ENCODE data around the gene CTSW. TPM values are rescaled to one million over a fixed set of nuclear protein-coding genes. Genes with fewer than 3 reads are reported as not detected.

CTSW gene
- total RNA-seq, 2 donors from 2014 or later, result 0.33 to 0.78 TPM

- peak; percentile 11 for ATAC-seq
- Histone ChIP-seq H3K4me3 (no peak overlapping the region), H3K27me3 (no peaks in the 10 kb centered on the region), H3K4me1 (peaks cover 46% of the 10 kb centered on the region), H3K36me3 (replicated peaks in 1 of 2; ENCODE audit: insufficient read depth in 1 of 2, low read depth in 2 of 2) (no peaks in the 10 kb centered on the region), H3K9me3 (no peaks in the 10 kb centered on the region), H3K27ac (peak overlapping the region; percentile 25 to 62 (median 48))
- peak; percentile 57 to 75 (median 65) for DNase-seq
- 18 to 37% methylated on average over 2 to 13 of the region's 13 CpGs for WGBS, 2 donors
- intact Hi-C loops (cut with DNase I), result no loop called here
- peak in 2 of 3 donors; percentile 12 to 23 for TF ChIP-seq POLR2A (IDR thresholded peaks at IDR 0.05)
- TF ChIP-seq, protein P1, sequence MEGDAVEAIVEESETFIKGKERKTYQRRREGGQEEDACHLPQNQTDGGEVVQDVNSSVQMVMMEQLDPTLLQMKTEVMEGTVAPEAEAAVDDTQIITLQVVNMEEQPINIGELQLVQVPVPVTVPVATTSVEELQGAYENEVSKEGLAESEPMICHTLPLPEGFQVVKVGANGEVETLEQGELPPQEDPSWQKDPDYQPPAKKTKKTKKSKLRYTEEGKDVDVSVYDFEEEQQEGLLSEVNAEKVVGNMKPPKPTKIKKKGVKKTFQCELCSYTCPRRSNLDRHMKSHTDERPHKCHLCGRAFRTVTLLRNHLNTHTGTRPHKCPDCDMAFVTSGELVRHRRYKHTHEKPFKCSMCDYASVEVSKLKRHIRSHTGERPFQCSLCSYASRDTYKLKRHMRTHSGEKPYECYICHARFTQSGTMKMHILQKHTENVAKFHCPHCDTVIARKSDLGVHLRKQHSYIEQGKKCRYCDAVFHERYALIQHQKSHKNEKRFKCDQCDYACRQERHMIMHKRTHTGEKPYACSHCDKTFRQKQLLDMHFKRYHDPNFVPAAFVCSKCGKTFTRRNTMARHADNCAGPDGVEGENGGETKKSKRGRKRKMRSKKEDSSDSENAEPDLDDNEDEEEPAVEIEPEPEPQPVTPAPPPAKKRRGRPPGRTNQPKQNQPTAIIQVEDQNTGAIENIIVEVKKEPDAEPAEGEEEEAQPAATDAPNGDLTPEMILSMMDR (IDR thresholded peaks at IDR 0.05), result no peak
Observed at GRCh38 chr11:65915821-65916251, 36.2 kb downstream of the CTSW start.

- intact Hi-C loops (cut with DNase I), result no loop called here
- Histone ChIP-seq H3K27ac (peak overlapping the region in 3 of 4 donors; percentile 34 to 62 (median 61)), H3K9me3 (no peaks in the 10 kb centered on the region), H3K27me3 (no peaks in the 10 kb centered on the region), H3K36me3 (replicated peaks in 1 of 2; ENCODE audit: insufficient read depth in 1 of 2, low read depth in 2 of 2) (no peaks in the 10 kb centered on the region), H3K4me1 (peaks cover 49% of the 10 kb centered on the region), H3K4me3 (no peak overlapping the region)
- ATAC-seq (no peak), DNase-seq (no peak)
- TF ChIP-seq POLR2A (IDR thresholded peaks at IDR 0.05), result no peak
- TF ChIP-seq, protein P1 (IDR thresholded peaks at IDR 0.05), result no peak
- WGBS, 2 donors, result 73 to 86% methylated on average over 6 to 7 of the region's 7 CpGs
Observed at GRCh38 chr11:65916391-65916790, 36.8 kb downstream of the CTSW start.

DNA sequence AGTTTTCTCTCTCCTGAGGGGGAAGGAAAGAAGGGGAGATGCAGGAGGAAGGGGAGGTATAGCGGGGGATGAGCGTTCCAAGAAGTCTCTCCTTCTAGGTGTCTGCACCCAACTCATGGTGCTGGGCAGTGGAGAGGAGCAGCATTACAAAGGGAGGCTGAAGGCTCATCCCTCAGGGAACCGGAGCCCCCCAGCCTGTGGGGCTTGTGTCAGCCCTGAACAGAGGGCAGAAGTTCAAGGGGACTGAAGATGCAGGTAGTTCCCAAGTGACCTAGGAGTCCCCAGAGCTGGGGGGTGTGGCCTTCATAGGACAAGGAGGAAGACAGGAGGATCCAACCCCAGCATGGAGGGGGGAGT, 37.4 kb downstream of the CTSW start:
- Histone ChIP-seq H3K27ac (no peak overlapping the region), H3K4me1 (peaks cover 49% of the 10 kb centered on the region), H3K4me3 (no peak overlapping the region), H3K27me3 (no peaks in the 10 kb centered on the region), H3K9me3 (no peaks in the 10 kb centered on the region), H3K36me3 (replicated peaks in 1 of 2; ENCODE audit: insufficient read depth in 1 of 2, low read depth in 2 of 2) (no peaks in the 10 kb centered on the region)
- intact Hi-C loops (cut with DNase I), result no loop called here
- DNase-seq (no peak), ATAC-seq (no peak)
- WGBS, 2 donors, result 90 to 97% methylated on average over 3 of the region's 3 CpGs
- TF ChIP-seq, protein P1 (IDR thresholded peaks at IDR 0.05), result no peak
- no peak for TF ChIP-seq POLR2A (IDR thresholded peaks at IDR 0.05)

- H3K4me1 ChIP-seq, result peaks cover 49% of the 10 kb centered on the region
- no peaks in the 10 kb centered on the region for H3K9me3 ChIP-seq
- DNase-seq (peak in 1 of 4 donors; percentile 27), ATAC-seq (no peak)
- H3K4me3 ChIP-seq, result peak overlapping the region; percentile 82 to 99
- intact Hi-C loops (cut with DNase I), result no loop called here
- peaks cover 0 to under 1% of the 10 kb centered on the region in 2 donors for H3K36me3 ChIP-seq (replicated peaks in 1 of 2; ENCODE audit: insufficient read depth in 1 of 2, low read depth in 2 of 2)
- 72 to 97% methylated on average over 5 to 34 of the region's 35 CpGs for WGBS, 2 donors
- peak overlapping the region in 2 of 4 donors; percentile 81 to 86 for H3K27ac ChIP-seq
- TF ChIP-seq, protein P1 (IDR thresholded peaks at IDR 0.05), result no peak
- TF ChIP-seq POLR2A (IDR thresholded peaks at IDR 0.05), result no peak
- no peaks in the 10 kb centered on the region for H3K27me3 ChIP-seq
Observed at GRCh38 chr11:65917434-65918210, 38.0 kb downstream of the CTSW start.
